ENCODE measurements around the gene IKBKE.

DNA sequence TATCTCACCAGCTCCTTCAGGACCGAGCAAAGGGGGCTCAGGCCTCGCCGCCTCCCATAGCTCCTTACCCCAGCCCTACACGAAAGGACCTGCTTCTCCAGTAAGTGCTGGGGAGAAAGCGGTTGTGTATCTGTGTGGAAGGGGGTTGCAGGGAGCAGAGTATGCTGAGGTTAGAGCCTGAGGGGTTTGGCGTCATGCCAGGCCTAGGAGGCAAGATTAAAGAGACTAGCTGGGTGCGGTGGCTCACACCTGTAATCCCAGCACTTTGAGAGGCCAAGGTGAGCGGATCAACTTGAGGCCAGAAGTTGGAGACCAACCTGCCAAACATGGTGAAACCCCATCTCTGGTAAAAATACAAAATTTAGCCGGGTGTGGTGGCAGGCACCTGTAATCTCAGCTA is 23.0 kb downstream of the IKBKE start:
- TF ChIP-seq POLR2AphosphoS5 (IDR thresholded peaks at IDR 0.05) = no peak
- TF ChIP-seq, protein P1, sequence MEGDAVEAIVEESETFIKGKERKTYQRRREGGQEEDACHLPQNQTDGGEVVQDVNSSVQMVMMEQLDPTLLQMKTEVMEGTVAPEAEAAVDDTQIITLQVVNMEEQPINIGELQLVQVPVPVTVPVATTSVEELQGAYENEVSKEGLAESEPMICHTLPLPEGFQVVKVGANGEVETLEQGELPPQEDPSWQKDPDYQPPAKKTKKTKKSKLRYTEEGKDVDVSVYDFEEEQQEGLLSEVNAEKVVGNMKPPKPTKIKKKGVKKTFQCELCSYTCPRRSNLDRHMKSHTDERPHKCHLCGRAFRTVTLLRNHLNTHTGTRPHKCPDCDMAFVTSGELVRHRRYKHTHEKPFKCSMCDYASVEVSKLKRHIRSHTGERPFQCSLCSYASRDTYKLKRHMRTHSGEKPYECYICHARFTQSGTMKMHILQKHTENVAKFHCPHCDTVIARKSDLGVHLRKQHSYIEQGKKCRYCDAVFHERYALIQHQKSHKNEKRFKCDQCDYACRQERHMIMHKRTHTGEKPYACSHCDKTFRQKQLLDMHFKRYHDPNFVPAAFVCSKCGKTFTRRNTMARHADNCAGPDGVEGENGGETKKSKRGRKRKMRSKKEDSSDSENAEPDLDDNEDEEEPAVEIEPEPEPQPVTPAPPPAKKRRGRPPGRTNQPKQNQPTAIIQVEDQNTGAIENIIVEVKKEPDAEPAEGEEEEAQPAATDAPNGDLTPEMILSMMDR (IDR thresholded peaks at IDR 0.05) = no peak
- TF ChIP-seq EP300 (IDR thresholded peaks at IDR 0.05; ENCODE audit: low read depth) = no peak
- TF ChIP-seq POLR2A (IDR thresholded peaks at IDR 0.05) = no peak

Measured in transverse colon (tissue), 4 donors.